Spleen (tissue), 7 donors: ENCODE data around the gene NXPE3.

ENCODE experiments used
- CTCF ChIP-seq, 11 experiments: fragments of 200-600 bp in 7 of 11; fragments of 450-650 bp in 4 of 11; sonication (generic) in 4 of 11; IDR thresholded peaks in 8 of 11; conservative IDR thresholded peaks in 3 of 11; 1 replicate in 7 of 11; 2 replicates in 4 of 11; pipeline versions ENCODE4 v1.4.0 to v1.8.0; 2016 to 2021; ENCODE audit warnings: antibody characterized with exemption in 11 of 11, inconsistent platforms in 4 of 11, mild to moderate bottlenecking in 1 of 11
- POLR2A ChIP-seq, 3 donors: fragments of 450-650 bp; IDR thresholded peaks; one replicate each; pipeline ENCODE4 v1.5.1; 2017; ENCODE audit warnings: antibody characterized with exemption in 3 of 3, mild to moderate bottlenecking in 1 of 3
- POLR2AphosphoS5 ChIP-seq, 3 donors: sonication (generic); formaldehyde crosslinking; IDR thresholded peaks; one replicate each; pipeline ENCODE4 v1.5.1; 2017; ENCODE audit warnings: antibody characterized with exemption in 3 of 3
- donor health status: DM: no; HTN: no; CAD: no; lungs with moderate emphysema.
- donor health status: DM: no; HTN: no; CAD: no.
- donor health status: DM: no; HTN: no; CAD: no.

- TF ChIP-seq POLR2A (IDR thresholded peaks at IDR 0.05) (no peak), CTCF (IDR thresholded peaks at IDR 0.05 in 8 of 11, conservative IDR thresholded peaks at IDR 0.05 in 3 of 11) (no peak), POLR2AphosphoS5 (IDR thresholded peaks at IDR 0.05) (no peak)
Observed at GRCh38 chr3:101829437-101829830, 50.4 kb downstream of the NXPE3 start.
